Suppressor macrophage treated with lipopolysaccharide for 1 hour (primary cell): ENCODE results near the gene ZRANB3.
A peak's percentile ranks its signal among the peaks of the same experiment; 100 is the strongest.
"Not testable (repeated sequence)": the region's sequence is repeated elsewhere in the genome, so short reads cannot be mapped to it uniquely, and the experiment has no call there.

Source experiments
- DNase-seq, 3 donors: peaks; one replicate each; pipeline ENCODE4 v3.0.0-alpha.2; 2020 to 2022

ZRANB3 gene

GRCh38 chr2:135475128-135475527, 55.9 kb downstream of the ZRANB3 start:
- no peak for DNase-seq

GRCh38 chr2:135473567-135473966, 57.5 kb downstream of the ZRANB3 start:
- peak; percentile 29 to 45 (median 38) for DNase-seq

- DNase-seq: peak; percentile 3 to 43 (median 7)
Measured at GRCh38 chr2:135471106-135471505, 59.9 kb downstream of the ZRANB3 start.

- no peak for DNase-seq
Measured at GRCh38 chr2:135457279-135457678, 73.7 kb downstream of the ZRANB3 start.

GRCh38 chr2:135456835-135457234, 74.2 kb downstream of the ZRANB3 start:
- no peak for DNase-seq

- DNase-seq: no peak
Measured at GRCh38 chr2:135456431-135456830, 74.6 kb downstream of the ZRANB3 start.

GRCh38 chr2:135454608-135455007, 76.4 kb downstream of the ZRANB3 start:
- DNase-seq: no peak

- not testable (repeated sequence) for DNase-seq
Measured at GRCh38 chr2:135453027-135453426, 78.0 kb downstream of the ZRANB3 start.

- peak in 2 of 3 donors; percentile 6 for DNase-seq
Measured at GRCh38 chr2:135451966-135452365, 79.1 kb downstream of the ZRANB3 start.

- not testable (repeated sequence) for DNase-seq
Measured at GRCh38 chr2:135443013-135443412, 88.0 kb downstream of the ZRANB3 start.

- not testable (repeated sequence) for DNase-seq
Measured at GRCh38 chr2:135435155-135435554, 95.9 kb downstream of the ZRANB3 start.

- DNase-seq: no peak
Measured at GRCh38 chr2:135424849-135425248, 106.2 kb downstream of the ZRANB3 start.

GRCh38 chr2:135422898-135423297, 108.1 kb downstream of the ZRANB3 start:
- DNase-seq: no peak

- no peak for DNase-seq
Measured at GRCh38 chr2:135411646-135412045, 119.4 kb downstream of the ZRANB3 start.

GRCh38 chr2:135409436-135409835, 121.6 kb downstream of the ZRANB3 start:
- DNase-seq: no peak

GRCh38 chr2:135396259-135396658, 134.8 kb downstream of the ZRANB3 start:
- DNase-seq: not testable (repeated sequence)

- DNase-seq: no peak
Measured at GRCh38 chr2:135386993-135387392, 144.0 kb downstream of the ZRANB3 start.

- no peak for DNase-seq
Measured at GRCh38 chr2:135378591-135378990, 152.4 kb downstream of the ZRANB3 start.

GRCh38 chr2:135373702-135374101, 157.3 kb downstream of the ZRANB3 start:
- no peak for DNase-seq

GRCh38 chr2:135349941-135350340, 181.1 kb downstream of the ZRANB3 start:
- DNase-seq: no peak

GRCh38 chr2:135348096-135348704, 182.8 kb downstream of the ZRANB3 start:
- DNase-seq: not testable (repeated sequence)

GRCh38 chr2:135337071-135337470, 193.9 kb downstream of the ZRANB3 start:
- no peak for DNase-seq

- no peak for DNase-seq
Measured at GRCh38 chr2:135335256-135335655, 195.8 kb downstream of the ZRANB3 start.

- no peak for DNase-seq
Measured at GRCh38 chr2:135327146-135327545, 203.9 kb downstream of the ZRANB3 start.
